Measurements from ENCODE around the gene MMP26. TPM values are rescaled to one million over a fixed set of nuclear protein-coding genes. Genes with fewer than 3 reads are reported as not detected.

The MMP26 gene
- total RNA-seq, 1 donor from 2014 or later, result not detected

DNA sequence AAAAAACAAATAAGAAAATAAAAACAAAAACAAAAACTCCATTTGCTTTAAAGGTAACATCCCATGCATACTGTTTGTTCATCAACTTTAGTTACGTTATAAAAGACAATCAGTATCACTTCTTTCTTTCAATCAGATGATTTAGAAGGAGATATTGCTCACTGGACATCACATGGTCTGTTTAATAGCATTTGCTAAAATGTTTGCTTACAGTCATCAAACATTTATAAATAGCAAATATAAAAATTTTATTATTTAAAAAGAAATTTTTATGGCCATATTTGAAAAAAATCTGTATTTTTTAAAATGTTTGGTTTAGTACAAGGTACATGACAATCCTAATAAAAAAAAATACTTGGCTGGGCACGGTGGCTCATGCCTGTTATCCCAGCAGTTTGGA, 22.6 kb downstream of the MMP26 start:
- no peaks in the 10 kb centered on the region for H3K36me3 Mint-ChIP-seq (ENCODE audit: low read depth)
- TF ChIP-seq, protein P1, sequence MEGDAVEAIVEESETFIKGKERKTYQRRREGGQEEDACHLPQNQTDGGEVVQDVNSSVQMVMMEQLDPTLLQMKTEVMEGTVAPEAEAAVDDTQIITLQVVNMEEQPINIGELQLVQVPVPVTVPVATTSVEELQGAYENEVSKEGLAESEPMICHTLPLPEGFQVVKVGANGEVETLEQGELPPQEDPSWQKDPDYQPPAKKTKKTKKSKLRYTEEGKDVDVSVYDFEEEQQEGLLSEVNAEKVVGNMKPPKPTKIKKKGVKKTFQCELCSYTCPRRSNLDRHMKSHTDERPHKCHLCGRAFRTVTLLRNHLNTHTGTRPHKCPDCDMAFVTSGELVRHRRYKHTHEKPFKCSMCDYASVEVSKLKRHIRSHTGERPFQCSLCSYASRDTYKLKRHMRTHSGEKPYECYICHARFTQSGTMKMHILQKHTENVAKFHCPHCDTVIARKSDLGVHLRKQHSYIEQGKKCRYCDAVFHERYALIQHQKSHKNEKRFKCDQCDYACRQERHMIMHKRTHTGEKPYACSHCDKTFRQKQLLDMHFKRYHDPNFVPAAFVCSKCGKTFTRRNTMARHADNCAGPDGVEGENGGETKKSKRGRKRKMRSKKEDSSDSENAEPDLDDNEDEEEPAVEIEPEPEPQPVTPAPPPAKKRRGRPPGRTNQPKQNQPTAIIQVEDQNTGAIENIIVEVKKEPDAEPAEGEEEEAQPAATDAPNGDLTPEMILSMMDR (IDR thresholded peaks at IDR 0.05), result no peak
- no peaks in the 10 kb centered on the region for H3K4me1 Mint-ChIP-seq (ENCODE audit: low read depth)
- peaks cover 9% of the 10 kb centered on the region for H3K27me3 Mint-ChIP-seq (ENCODE audit: low read depth)
- H3K4me3 Mint-ChIP-seq (ENCODE audit: unreplicated experiment), result no peak overlapping the region
- no peak overlapping the region for H3K27ac Mint-ChIP-seq (ENCODE audit: unreplicated experiment)
- H3K9me3 Mint-ChIP-seq (ENCODE audit: low read depth), result no peaks in the 10 kb centered on the region
- DNase-seq (ENCODE audit: low spot score), result no peak

DNA sequence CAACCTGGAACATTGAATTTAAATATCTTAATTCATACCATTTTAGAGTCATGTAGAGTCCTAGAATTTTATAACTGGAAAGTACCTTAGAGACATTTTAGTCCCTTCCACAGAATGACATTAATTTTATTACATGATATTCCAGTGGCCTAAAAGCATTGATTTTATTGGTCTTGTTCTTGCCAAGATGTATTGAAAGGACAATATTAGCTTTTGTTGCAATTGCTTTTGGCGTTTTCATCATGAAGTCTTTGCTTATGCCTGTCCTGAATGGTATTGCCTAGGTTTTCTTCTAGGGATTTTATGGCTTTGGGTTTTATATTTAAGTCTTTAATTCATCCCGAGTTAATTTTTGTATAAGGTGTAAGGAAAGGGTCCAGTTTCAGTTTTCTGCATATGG, 36.2 kb downstream of the MMP26 start:
- Mint-ChIP-seq H3K4me1 (ENCODE audit: low read depth) (no peaks in the 10 kb centered on the region), H3K9me3 (ENCODE audit: low read depth) (no peaks in the 10 kb centered on the region), H3K27ac (ENCODE audit: unreplicated experiment) (no peak overlapping the region), H3K27me3 (ENCODE audit: low read depth) (peaks cover 2% of the 10 kb centered on the region), H3K4me3 (ENCODE audit: unreplicated experiment) (no peak overlapping the region), H3K36me3 (ENCODE audit: low read depth) (no peaks in the 10 kb centered on the region)
- no peak for DNase-seq (ENCODE audit: low spot score)
- TF ChIP-seq, protein P1 (IDR thresholded peaks at IDR 0.05), result no peak

DNA sequence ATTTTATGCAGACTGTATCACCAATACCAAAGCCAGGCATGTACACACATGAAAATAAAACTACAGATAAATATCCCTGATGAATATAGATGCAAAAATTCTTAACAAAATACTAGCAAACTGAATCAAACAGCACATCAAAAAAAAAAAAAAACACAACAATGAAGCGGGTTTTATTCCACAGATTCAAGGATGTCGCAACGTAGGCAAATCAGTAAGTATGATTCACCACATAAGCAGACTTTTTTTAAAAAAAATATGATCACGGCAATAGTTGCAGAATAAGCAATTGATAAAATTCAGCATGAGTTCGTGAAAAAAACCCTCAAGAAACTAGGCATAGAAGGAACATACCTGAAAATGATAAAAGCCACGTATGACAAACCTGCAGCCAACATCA, 43.9 kb downstream of the MMP26 start:
- TF ChIP-seq, protein P1 (IDR thresholded peaks at IDR 0.05), result no peak
- Mint-ChIP-seq H3K27me3 (ENCODE audit: low read depth) (peaks cover 41% of the 10 kb centered on the region), H3K4me3 (ENCODE audit: unreplicated experiment) (no peak overlapping the region), H3K4me1 (ENCODE audit: low read depth) (no peaks in the 10 kb centered on the region), H3K36me3 (ENCODE audit: low read depth) (no peaks in the 10 kb centered on the region), H3K9me3 (ENCODE audit: low read depth) (no peaks in the 10 kb centered on the region), H3K27ac (ENCODE audit: unreplicated experiment) (no peak overlapping the region)
- no peak for DNase-seq (ENCODE audit: low spot score)

DNA sequence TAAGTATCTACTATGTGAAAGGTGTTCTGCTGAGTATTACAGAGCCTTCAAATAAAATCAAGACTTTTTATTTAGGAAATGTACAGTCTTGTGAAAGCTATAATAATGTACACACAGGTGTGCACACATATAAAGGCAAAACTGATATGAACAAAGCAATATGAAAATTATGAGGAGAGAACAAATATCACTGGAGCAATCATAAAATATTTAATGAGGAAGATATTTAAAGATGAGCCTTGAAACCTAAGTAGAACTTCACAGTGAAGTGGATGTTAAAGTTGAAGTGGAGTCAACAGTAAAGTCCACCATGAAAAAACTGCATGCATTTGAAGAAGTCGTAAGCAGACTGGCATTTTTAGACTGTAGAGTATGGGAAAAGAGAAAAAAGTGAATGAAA, 46.6 kb downstream of the MMP26 start:
- no peak for DNase-seq (ENCODE audit: low spot score)
- Mint-ChIP-seq H3K4me3 (ENCODE audit: unreplicated experiment) (no peak overlapping the region), H3K27me3 (ENCODE audit: low read depth) (peaks cover 50% of the 10 kb centered on the region), H3K36me3 (ENCODE audit: low read depth) (no peaks in the 10 kb centered on the region), H3K9me3 (ENCODE audit: low read depth) (no peaks in the 10 kb centered on the region), H3K27ac (ENCODE audit: unreplicated experiment) (no peak overlapping the region), H3K4me1 (ENCODE audit: low read depth) (no peaks in the 10 kb centered on the region)
- TF ChIP-seq, protein P1 (IDR thresholded peaks at IDR 0.05), result no peak

Other genes with a start within 250 kb of the MMP26 start
- gene OR52K1, start 222.1 kb upstream of the MMP26 start, total RNA-seq, result not detected in 3 replicates
- not detected in 3 replicates for gene OR52M1, start 159.6 kb upstream of the MMP26 start, total RNA-seq
- gene OR52I2, start 123.0 kb upstream of the MMP26 start, total RNA-seq, result not detected in 3 replicates
- not detected in 3 replicates for gene OR52I1, start 110.7 kb upstream of the MMP26 start, total RNA-seq
- 9.7 to 13.5 TPM (median 10.3 TPM) in 3 replicates for gene TRIM68, start 96.6 kb upstream of the MMP26 start, total RNA-seq
- not detected in 3 replicates for gene OR51D1, start 67.3 kb upstream of the MMP26 start, total RNA-seq
- 0.22 to 1.6 TPM (median 1.2 TPM) in 3 replicates for gene OR51E1, start 60.8 kb upstream of the MMP26 start, total RNA-seq
- gene OR51E2, start 6.9 kb upstream of the MMP26 start, total RNA-seq, result 0.97 to 3.2 TPM (median 3.1 TPM) in 3 replicates
- not detected in 3 replicates for gene OR51F1, start 65.2 kb downstream of the MMP26 start, total RNA-seq
- not detected in 3 replicates for gene OR52R1, start 99.6 kb downstream of the MMP26 start, total RNA-seq
- not detected in 3 replicates for gene OR51F2, start 116.5 kb downstream of the MMP26 start, total RNA-seq
- not detected in 3 replicates for gene OR51S1, start 144.4 kb downstream of the MMP26 start, total RNA-seq
- gene OR51T1, start 177.1 kb downstream of the MMP26 start, total RNA-seq, result not detected in 3 replicates
- gene OR51A7, start 199.0 kb downstream of the MMP26 start, total RNA-seq, result not detected in 3 replicates
- not detected in 3 replicates for gene OR51G2, start 214.6 kb downstream of the MMP26 start, total RNA-seq
- not detected in 3 replicates for gene OR51G1, start 219.6 kb downstream of the MMP26 start, total RNA-seq
- gene OR51A4, start 242.8 kb downstream of the MMP26 start, total RNA-seq, result not detected in 3 replicates

Measured in chondrocyte (in vitro differentiated cells).